Naive B cell (primary cell): ENCODE results near the gene TACR1. TPM values are rescaled to one million over a fixed set of nuclear protein-coding genes. Genes with fewer than 3 reads are reported as not detected.
"Not testable (repeated sequence)": the region's sequence is repeated elsewhere in the genome, so short reads cannot be mapped to it uniquely, and the experiment has no call there.

ENCODE experiments used
- ATAC-seq, 2 donors: fragments of 150-1000 bp; cut with Tn5 transposase; 2 replicates each; pipeline ENCODE4 v1.10.0; 2021; ENCODE audit warnings: low read depth in 2 of 2, mild to moderate bottlenecking in 2 of 2, moderate library complexity in 2 of 2
- DNase-seq: peaks from one replicate; pipeline ENCODE4 v3.0.0; 2022
- H3K27ac Mint-ChIP-seq, 6 donors: one replicate each; pipeline ENCODE4 v1.8.0; 2020 to 2022; ENCODE audit warnings: mild to moderate bottlenecking in 6 of 6, mixed read lengths in 6 of 6, moderate library complexity in 5 of 6, inconsistent platforms in 2 of 6
- H3K27me3 Mint-ChIP-seq, 3 donors: one replicate each; pipeline ENCODE4 v1.8.0; 2021 to 2022; ENCODE audit warnings: mixed read lengths in 3 of 3, mild to moderate bottlenecking in 1 of 3
- H3K36me3 Mint-ChIP-seq, 2 donors: one replicate each; pipeline ENCODE4 v1.8.0; 2020 to 2022; ENCODE audit warnings: mixed read lengths in 2 of 2, inconsistent platforms in 1 of 2, mild to moderate bottlenecking in 1 of 2
- H3K4me1 Mint-ChIP-seq, 3 donors: one replicate each; pipeline ENCODE4 v1.8.0; 2020 to 2022; ENCODE audit warnings: mixed read lengths in 3 of 3, inconsistent platforms in 1 of 3, mild to moderate bottlenecking in 1 of 3, moderate library complexity in 1 of 3
- H3K4me3 Mint-ChIP-seq, 8 donors: one replicate each; pipeline ENCODE4 v1.8.0; 2020 to 2022; ENCODE audit warnings: mild to moderate bottlenecking in 8 of 8, mixed read lengths in 8 of 8, moderate library complexity in 8 of 8, inconsistent platforms in 2 of 8
- H3K9me3 Mint-ChIP-seq, 7 donors: one replicate each; pipeline ENCODE4 v1.8.0; 2020 to 2022; ENCODE audit warnings: mixed read lengths in 7 of 7, mild to moderate bottlenecking in 5 of 7, inconsistent platforms in 2 of 7, moderate library complexity in 1 of 7
- polyA plus RNA-seq, 6 donors: library from polyadenylated mRNA; unstranded; fragments of 300-500 nt; fragmentation: Illumina TruSeq; gene quantifications; one replicate each; pipeline ENCODE4 v1.2.3, GENCODE V29; 2021; ENCODE audit warnings: low read depth in 6 of 6

Gene TACR1
- polyA plus RNA-seq, 6 donors from 2014 or later, result 0.04 to 0.15 (median 0.14) TPM; not detected in 3

- H3K36me3 Mint-ChIP-seq, result no peaks in the 10 kb centered on the region
- no peak for ATAC-seq
- no peak overlapping the region for H3K4me3 Mint-ChIP-seq
- peaks cover 0 to 14% (median 0%) of the 10 kb centered on the region in 7 donors for H3K9me3 Mint-ChIP-seq
- H3K27me3 Mint-ChIP-seq, result peaks cover 5 to 12% (median 6%) of the 10 kb centered on the region in 3 donors
- H3K4me1 Mint-ChIP-seq, result peaks cover 0 to 5% (median 0%) of the 10 kb centered on the region in 3 donors
- H3K27ac Mint-ChIP-seq, result no peak overlapping the region
- no peak for DNase-seq
These were observed 44.2 kb downstream of the TACR1 start for GRCh38 chr2:75155115-75155514.

- Mint-ChIP-seq H3K27ac (no peak overlapping the region), H3K36me3 (no peaks in the 10 kb centered on the region), H3K9me3 (peaks cover 0 to 14% (median 0%) of the 10 kb centered on the region in 7 donors), H3K4me3 (no peak overlapping the region), H3K4me1 (peaks cover 0 to 19% (median 8%) of the 10 kb centered on the region in 3 donors), H3K27me3 (peaks cover 0 to 5% (median 0%) of the 10 kb centered on the region in 3 donors)
- DNase-seq, result no peak
- ATAC-seq, result no peak
These were observed 46.1 kb downstream of the TACR1 start for GRCh38 chr2:75153221-75153620.

GRCh38 chr2:75152243-75152642 is 47.1 kb downstream of the TACR1 start:
- H3K4me3 Mint-ChIP-seq, ATAC-seq, H3K27ac Mint-ChIP-seq, H3K27me3 Mint-ChIP-seq, H3K36me3 Mint-ChIP-seq, DNase-seq: not testable (repeated sequence)
- H3K4me1 Mint-ChIP-seq, result peaks cover 0 to 19% (median 8%) of the 10 kb centered on the region in 3 donors
- peaks cover 0 to 14% (median 0%) of the 10 kb centered on the region in 7 donors for H3K9me3 Mint-ChIP-seq

DNA sequence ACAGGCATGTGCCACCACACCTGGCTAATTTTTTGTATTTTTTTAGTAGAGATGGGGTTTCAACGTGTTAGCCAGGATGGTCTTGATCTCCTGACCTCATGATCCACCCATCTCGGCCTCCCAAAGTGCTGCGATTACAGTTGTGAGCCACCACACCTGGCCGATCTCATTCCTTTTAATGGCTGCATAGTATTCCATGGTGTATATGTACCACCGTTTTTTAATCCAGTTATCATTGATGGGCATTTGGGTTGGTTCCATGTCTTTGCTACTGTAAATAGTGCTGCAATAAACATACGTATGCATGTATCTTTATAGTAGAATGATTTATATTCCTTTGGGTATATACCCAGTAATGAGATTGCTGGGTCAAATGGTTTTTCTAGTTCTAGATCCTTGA is 51.4 kb downstream of the TACR1 start:
- not testable (repeated sequence) for H3K27me3 Mint-ChIP-seq, DNase-seq, ATAC-seq, H3K4me3 Mint-ChIP-seq, H3K36me3 Mint-ChIP-seq
- Mint-ChIP-seq H3K27ac (peak overlapping the region in 1 of 6 donors; percentile 49), H3K4me1 (peaks cover 0 to 19% (median 8%) of the 10 kb centered on the region in 3 donors), H3K9me3 (peaks cover 0 to 14% (median 0%) of the 10 kb centered on the region in 7 donors)

DNA sequence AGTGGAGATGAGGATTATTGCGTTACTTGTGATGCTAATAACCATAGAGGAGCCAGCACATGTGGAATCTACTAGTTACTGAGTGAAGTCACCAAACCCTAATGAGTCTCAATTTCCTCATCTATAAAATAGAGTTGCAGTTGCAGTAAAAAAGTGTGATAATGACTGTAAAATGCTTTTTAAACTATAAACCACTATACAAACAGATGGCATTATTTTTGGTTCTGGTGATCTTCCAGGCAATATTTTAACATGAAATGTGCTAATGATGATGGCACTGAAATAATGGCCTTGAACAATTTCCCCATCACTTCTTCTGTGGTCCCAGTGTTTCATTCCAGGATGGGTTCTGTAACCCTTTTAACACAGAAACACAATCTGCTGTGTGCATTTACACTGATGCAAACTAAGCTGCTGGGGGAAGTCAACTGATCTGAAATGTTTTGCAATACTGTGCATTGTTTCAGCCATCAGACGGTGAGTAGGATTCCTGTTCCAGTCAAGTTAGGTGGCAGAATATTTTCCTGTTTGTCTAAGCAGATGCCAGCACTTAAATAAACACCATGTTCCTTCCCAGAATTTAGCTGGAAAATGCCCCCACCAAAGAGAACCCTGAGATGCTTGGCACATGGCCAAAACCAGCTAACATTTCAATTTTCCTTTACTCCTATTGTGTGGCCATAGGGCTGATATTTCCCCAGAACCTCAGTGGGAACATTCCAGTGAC is 52.6 kb downstream of the TACR1 start:
- H3K36me3 Mint-ChIP-seq, result no peaks in the 10 kb centered on the region

DNA sequence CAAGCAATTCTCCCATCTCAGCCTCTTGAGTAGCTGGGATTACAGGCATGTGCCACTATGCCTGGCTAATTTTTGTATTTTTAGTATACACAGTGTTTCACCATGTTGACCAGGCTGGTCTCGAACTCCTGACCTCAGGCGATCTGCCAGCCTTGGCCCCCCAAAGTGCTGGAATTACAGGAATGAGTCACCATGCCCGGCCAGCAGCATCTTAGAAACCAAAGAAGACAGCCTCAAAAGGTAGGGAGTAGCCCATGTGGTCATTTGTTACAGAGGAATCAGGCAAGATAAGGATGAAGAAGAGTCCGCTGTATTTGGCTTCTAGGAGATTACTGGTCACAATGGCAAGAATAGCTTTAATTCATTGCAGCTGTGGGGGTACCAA is 53.1 kb downstream of the TACR1 start:
- H3K9me3 Mint-ChIP-seq, H3K4me3 Mint-ChIP-seq, DNase-seq, H3K27ac Mint-ChIP-seq, ATAC-seq, H3K36me3 Mint-ChIP-seq: not testable (repeated sequence)
- peaks cover 0 to 12% (median 9%) of the 10 kb centered on the region in 3 donors for H3K27me3 Mint-ChIP-seq
- H3K4me1 Mint-ChIP-seq, result peaks cover 0 to 19% (median 8%) of the 10 kb centered on the region in 3 donors

More for the DNA sequence above, 52.6 kb downstream of the TACR1 start:
- ATAC-seq (no peak), DNase-seq (no peak)
- peaks cover 0 to 19% (median 8%) of the 10 kb centered on the region in 3 donors for H3K4me1 Mint-ChIP-seq
- H3K4me3 Mint-ChIP-seq, result no peak overlapping the region
- peaks cover 0 to 9% (median 0%) of the 10 kb centered on the region in 7 donors for H3K9me3 Mint-ChIP-seq
- H3K27me3 Mint-ChIP-seq, result peaks cover 0 to 12% (median 9%) of the 10 kb centered on the region in 3 donors
- no peak overlapping the region for H3K27ac Mint-ChIP-seq

DNA sequence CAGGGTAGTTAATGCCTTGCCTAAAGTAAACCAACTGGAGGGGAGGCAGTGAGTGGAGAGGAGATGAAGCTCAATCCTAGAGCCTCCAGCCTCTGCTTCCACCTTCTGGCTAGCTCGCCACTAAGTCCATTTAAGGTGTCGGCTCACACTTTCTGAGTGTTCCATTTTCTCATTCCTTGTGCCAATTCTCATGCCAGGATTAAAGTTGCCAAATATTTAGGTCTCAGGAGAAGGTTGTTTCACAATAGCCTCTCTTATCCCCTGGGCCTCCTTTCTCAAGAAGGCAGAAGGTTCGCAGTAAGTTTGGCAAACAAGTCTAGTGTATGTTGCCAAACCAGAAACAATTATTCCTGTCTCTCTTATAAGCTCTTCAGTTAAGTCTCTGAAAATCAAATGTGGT is 57.2 kb downstream of the TACR1 start:
- DNase-seq, result no peak
- no peak overlapping the region for H3K4me3 Mint-ChIP-seq
- H3K27ac Mint-ChIP-seq, result no peak overlapping the region
- ATAC-seq, result no peak
- H3K36me3 Mint-ChIP-seq, result no peaks in the 10 kb centered on the region
- peaks cover 0 to 28% (median 15%) of the 10 kb centered on the region in 3 donors for H3K27me3 Mint-ChIP-seq
- no peaks in the 10 kb centered on the region for H3K9me3 Mint-ChIP-seq
- no peaks in the 10 kb centered on the region for H3K4me1 Mint-ChIP-seq

DNA sequence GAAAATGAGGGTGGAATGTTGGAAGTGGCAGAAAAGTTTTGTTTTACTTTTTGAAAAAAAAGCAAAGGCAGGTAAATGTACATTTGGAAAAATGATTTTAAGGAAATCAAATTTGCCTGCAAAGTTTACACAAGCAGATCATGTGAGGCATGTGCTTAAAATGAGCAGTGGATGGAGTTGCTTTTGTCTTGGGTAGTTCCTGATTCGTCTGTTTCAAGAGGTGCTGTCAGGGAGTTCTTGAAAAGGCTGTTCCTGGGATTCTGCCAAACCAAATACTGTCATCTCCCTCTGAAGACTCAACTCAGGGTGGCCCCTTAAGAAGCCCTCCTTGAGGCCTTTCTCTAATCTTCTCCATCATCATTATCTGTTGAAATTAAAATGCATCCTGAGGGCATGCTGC is 59.0 kb downstream of the TACR1 start:
- Mint-ChIP-seq H3K27ac (peak overlapping the region in 1 of 6 donors; percentile 55), H3K9me3 (no peaks in the 10 kb centered on the region), H3K27me3 (peaks cover 5 to 37% (median 15%) of the 10 kb centered on the region in 3 donors), H3K4me1 (no peaks in the 10 kb centered on the region), H3K36me3 (no peaks in the 10 kb centered on the region), H3K4me3 (no peak overlapping the region)
- DNase-seq, result no peak
- ATAC-seq, result no peak

DNA sequence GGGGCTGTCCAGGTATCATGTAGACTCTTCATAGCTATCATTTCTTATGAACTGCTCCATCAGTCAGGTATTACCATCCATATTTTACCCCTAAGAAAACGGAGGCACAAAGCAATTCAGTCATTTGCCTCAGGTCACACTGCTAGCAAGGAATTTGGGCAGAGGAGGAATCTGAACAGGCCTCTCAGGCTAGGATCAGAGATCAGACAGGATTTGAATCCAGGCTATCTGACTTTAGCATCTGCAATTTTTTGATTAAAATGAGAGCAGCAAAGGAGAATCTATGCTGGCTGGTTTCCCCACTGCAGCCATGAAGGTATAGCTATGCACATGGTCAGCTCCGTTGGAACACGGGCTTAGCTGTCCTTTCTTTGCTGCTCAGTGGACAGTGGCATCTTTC is 60.1 kb downstream of the TACR1 start:
- H3K27me3 Mint-ChIP-seq, result peaks cover 5 to 37% (median 15%) of the 10 kb centered on the region in 3 donors
- DNase-seq (no peak), ATAC-seq (no peak)
- no peaks in the 10 kb centered on the region for H3K36me3 Mint-ChIP-seq
- H3K4me3 Mint-ChIP-seq, result no peak overlapping the region
- H3K27ac Mint-ChIP-seq, result no peak overlapping the region
- no peaks in the 10 kb centered on the region for H3K9me3 Mint-ChIP-seq
- H3K4me1 Mint-ChIP-seq, result no peaks in the 10 kb centered on the region

DNA sequence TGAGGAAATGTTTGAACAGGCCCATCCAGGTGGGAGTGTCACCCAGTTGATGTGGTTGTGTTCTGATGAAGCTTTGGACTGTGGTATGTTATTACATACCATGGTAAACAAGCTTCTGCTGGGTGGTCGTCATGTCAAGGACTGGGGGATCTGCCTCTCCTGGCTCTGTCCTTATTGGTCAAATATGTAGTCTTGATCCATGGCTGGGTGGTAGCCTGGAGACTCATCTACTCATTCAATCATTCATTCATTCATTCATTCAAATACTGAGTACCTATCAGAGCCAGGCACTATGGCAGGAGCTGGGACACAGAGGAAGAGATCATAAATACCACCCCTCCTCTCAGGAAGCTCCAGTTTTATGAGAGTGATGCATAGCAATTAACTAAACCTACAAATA is 60.8 kb downstream of the TACR1 start:
- DNase-seq (no peak), ATAC-seq (no peak)
- no peaks in the 10 kb centered on the region for H3K36me3 Mint-ChIP-seq
- H3K27me3 Mint-ChIP-seq, result peaks cover 5 to 37% (median 15%) of the 10 kb centered on the region in 3 donors
- H3K9me3 Mint-ChIP-seq, result no peaks in the 10 kb centered on the region
- no peaks in the 10 kb centered on the region for H3K4me1 Mint-ChIP-seq
- H3K4me3 Mint-ChIP-seq, result no peak overlapping the region
- H3K27ac Mint-ChIP-seq, result no peak overlapping the region

- peaks cover 5 to 25% (median 6%) of the 10 kb centered on the region in 3 donors for H3K27me3 Mint-ChIP-seq
- DNase-seq (no peak), ATAC-seq (no peak)
- no peaks in the 10 kb centered on the region for H3K4me1 Mint-ChIP-seq
- no peaks in the 10 kb centered on the region for H3K9me3 Mint-ChIP-seq
- no peaks in the 10 kb centered on the region for H3K36me3 Mint-ChIP-seq
- no peak overlapping the region for H3K4me3 Mint-ChIP-seq
- H3K27ac Mint-ChIP-seq, result no peak overlapping the region
These were observed 63.4 kb downstream of the TACR1 start for GRCh38 chr2:75135776-75136400.

- DNase-seq (no peak), ATAC-seq (no peak)
- Mint-ChIP-seq H3K27me3 (peaks cover 3 to 25% (median 5%) of the 10 kb centered on the region in 3 donors), H3K4me1 (no peaks in the 10 kb centered on the region), H3K36me3 (no peaks in the 10 kb centered on the region), H3K9me3 (no peaks in the 10 kb centered on the region), H3K27ac (no peak overlapping the region), H3K4me3 (no peak overlapping the region)
These were observed 64.5 kb downstream of the TACR1 start for GRCh38 chr2:75134860-75135259.

DNA sequence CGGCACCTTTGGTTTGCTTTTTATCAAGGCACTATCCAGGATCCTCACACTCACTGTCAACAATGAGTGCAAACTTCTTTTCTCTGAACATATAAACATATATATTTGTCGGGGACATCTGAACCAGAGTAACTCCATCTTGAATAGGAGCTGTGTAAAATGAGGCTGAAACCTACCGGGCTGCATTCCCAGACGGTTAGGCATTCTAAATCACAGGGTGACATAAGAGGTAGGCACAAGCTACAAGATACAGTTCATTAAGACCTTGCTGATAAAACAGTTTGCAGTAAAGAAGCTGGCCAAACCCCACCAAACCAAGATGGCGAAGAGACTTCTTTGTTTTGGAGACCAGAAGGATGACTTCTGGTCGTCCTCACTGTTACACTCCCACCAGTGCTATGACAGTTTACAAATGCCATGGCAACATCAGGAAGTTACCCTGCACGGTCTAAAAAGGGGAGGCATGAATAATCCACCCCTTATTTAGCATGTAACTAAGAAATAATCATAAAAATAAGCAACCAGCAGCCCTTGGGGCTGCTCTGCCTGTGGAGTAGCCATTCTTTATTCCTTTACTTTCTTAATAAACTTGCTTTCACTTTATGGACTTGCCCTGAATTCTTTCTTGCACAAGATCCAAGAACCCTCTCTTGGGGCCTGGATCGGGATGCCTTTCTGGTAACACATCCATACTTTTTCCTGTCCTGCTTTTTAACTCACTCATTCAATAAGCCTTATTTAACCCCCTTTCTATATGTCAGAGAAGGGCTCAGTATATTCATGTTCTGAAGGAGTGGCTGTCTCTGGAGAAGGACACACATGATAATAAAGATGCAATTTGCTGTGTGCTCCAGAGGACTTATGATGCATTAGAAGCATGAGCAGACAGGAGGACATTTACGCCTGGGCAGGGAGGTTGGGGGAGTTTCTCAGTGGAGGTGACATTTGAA is 65.4 kb downstream of the TACR1 start:
- DNase-seq, result no peak
- no peaks in the 10 kb centered on the region for H3K9me3 Mint-ChIP-seq
- ATAC-seq, result no peak
- H3K4me1 Mint-ChIP-seq, result no peaks in the 10 kb centered on the region
- H3K27ac Mint-ChIP-seq, result no peak overlapping the region
- peaks cover 0 to 15% (median 5%) of the 10 kb centered on the region in 3 donors for H3K27me3 Mint-ChIP-seq
- peak overlapping the region in 1 of 8 donors; percentile 3 for H3K4me3 Mint-ChIP-seq
- no peaks in the 10 kb centered on the region for H3K36me3 Mint-ChIP-seq
